Suppressor macrophage treated with lipopolysaccharide for 1 hour (primary cell): ENCODE data around the gene IGF1R.
A peak's percentile ranks its signal among the peaks of the same experiment; 100 is the strongest.

Experiments used
- DNase-seq, 3 donors: peaks; one replicate each; pipeline ENCODE4 v3.0.0-alpha.2; 2020 to 2022

The IGF1R gene

GRCh38 chr15:98924401-98925049 lies 276.2 kb downstream of the IGF1R start:
- DNase-seq: no peak

GRCh38 chr15:98926236-98926635 lies 277.9 kb downstream of the IGF1R start:
- DNase-seq: no peak

- DNase-seq: peak; percentile 3 to 36 (median 25)
These were observed 278.7 kb downstream of the IGF1R start for GRCh38 chr15:98927022-98927421.

GRCh38 chr15:98927996-98928395 lies 279.7 kb downstream of the IGF1R start:
- DNase-seq: no peak

GRCh38 chr15:98930576-98930975 lies 282.2 kb downstream of the IGF1R start:
- DNase-seq: no peak

- no peak for DNase-seq
These were observed 282.7 kb downstream of the IGF1R start for GRCh38 chr15:98931004-98931403.

- DNase-seq: no peak
These were observed 285.1 kb downstream of the IGF1R start for GRCh38 chr15:98933406-98933805.

- DNase-seq: no peak
These were observed 287.4 kb downstream of the IGF1R start for GRCh38 chr15:98935736-98936135.

- DNase-seq: no peak
These were observed 289.2 kb downstream of the IGF1R start for GRCh38 chr15:98937413-98938104.

GRCh38 chr15:98938105-98938417 lies 289.7 kb downstream of the IGF1R start:
- no peak for DNase-seq

GRCh38 chr15:98938799-98939198 lies 290.5 kb downstream of the IGF1R start:
- DNase-seq: no peak

GRCh38 chr15:98939311-98940080 lies 291.2 kb downstream of the IGF1R start:
- no peak for DNase-seq

- no peak for DNase-seq
These were observed 293.4 kb downstream of the IGF1R start for GRCh38 chr15:98941595-98942255.

- DNase-seq: no peak
These were observed 294.1 kb downstream of the IGF1R start for GRCh38 chr15:98942431-98942830.

GRCh38 chr15:98943051-98943508 lies 294.7 kb downstream of the IGF1R start:
- DNase-seq: no peak

GRCh38 chr15:98943601-98944151 lies 295.3 kb downstream of the IGF1R start:
- no peak for DNase-seq

GRCh38 chr15:98946301-98947255 lies 298.2 kb downstream of the IGF1R start:
- DNase-seq: peak; percentile 6 to 30 (median 16)

GRCh38 chr15:98948456-98948855 lies 300.1 kb downstream of the IGF1R start:
- DNase-seq: no peak

- no peak for DNase-seq
These were observed 300.6 kb downstream of the IGF1R start for GRCh38 chr15:98948941-98949340.

- DNase-seq: no peak
These were observed 301.3 kb downstream of the IGF1R start for GRCh38 chr15:98949624-98950023.

GRCh38 chr15:98950248-98950647 lies 301.9 kb downstream of the IGF1R start:
- no peak for DNase-seq

GRCh38 chr15:98951004-98951403 lies 302.7 kb downstream of the IGF1R start:
- no peak for DNase-seq
